SJSA1 (cell line): ENCODE measurements around the gene ELL. TPM values are rescaled to one million over a fixed set of nuclear protein-coding genes. Genes with fewer than 3 reads are reported as not detected.

Experiments
- DNase-seq, 2 experiments: peaks; one replicate each; pipeline ENCODE4 v3.0.0-alpha.2; 2015 to 2020; ENCODE audit warnings: low spot score in 2 of 2, low read depth in 1 of 2
- H3K27ac ChIP-seq: fragments of 250-450 bp; sonication (Bioruptor Pico); 2 replicates; pipeline ENCODE4 v1.5.1; 2020; ENCODE audit warnings: mild to moderate bottlenecking, moderate library complexity
- H3K27me3 ChIP-seq: fragments of 250-450 bp; sonication (Bioruptor Pico); replicated peaks from 2 replicates; pipeline ENCODE4 v1.5.1; 2020; ENCODE audit warnings: mild to moderate bottlenecking, moderate library complexity
- H3K36me3 ChIP-seq: fragments of 250-450 bp; sonication (Bioruptor Pico); 2 replicates; pipeline ENCODE4 v1.5.1; 2020; ENCODE audit warnings: mild to moderate bottlenecking
- H3K4me1 ChIP-seq: fragments of 250-450 bp; sonication (Bioruptor Pico); replicated peaks from 2 replicates; pipeline ENCODE4 v1.6.1; 2021; ENCODE audit warnings: mild to moderate bottlenecking
- H3K4me3 ChIP-seq: fragments of 250-450 bp; sonication (Bioruptor Pico); 2 replicates; pipeline ENCODE4 v1.5.1; 2020; ENCODE audit warnings: mild to moderate bottlenecking
- H3K9me3 ChIP-seq: fragments of 250-450 bp; sonication (Bioruptor Pico); replicated peaks from 2 replicates; pipeline ENCODE4 v1.5.1; 2020; ENCODE audit warnings: mild to moderate bottlenecking
- total RNA-seq: library from RNA; depleted of rRNA; stranded (reverse); fragments of >200 nt; shearing (Covaris generic); gene quantifications from 2 replicates; pipeline ENCODE4 v1.2.3, GENCODE V29; 2014; rRNA removed

The ELL gene
- total RNA-seq, 1 experiment from 2014 or later: 14.8 TPM

- H3K36me3 ChIP-seq: no peaks in the 10 kb centered on the region
- no peaks in the 10 kb centered on the region for H3K27me3 ChIP-seq
- DNase-seq: peak; percentile 60 to 75
- peaks cover 30% of the 10 kb centered on the region for H3K4me1 ChIP-seq
- H3K27ac ChIP-seq: no peak overlapping the region
- no peaks in the 10 kb centered on the region for H3K9me3 ChIP-seq
- H3K4me3 ChIP-seq: no peak overlapping the region
Observed at GRCh38 chr19:18399008-18399407, 122.9 kb downstream of the ELL start.

GRCh38 chr19:18397242-18398202 lies 124.3 kb downstream of the ELL start, which contains the start of gene LRRC25:
Gene LRRC25 (minus strand): TSS chr19:18397622. CDS start chr19:18396963, 659 bp downstream.
- Histone ChIP-seq H3K4me3 (no peak within 1 kb of the TSS), H3K27me3 (no peaks in the 10 kb centered on the region), H3K9me3 (no peaks in the 10 kb centered on the region), H3K4me1 (peaks cover 30% of the 10 kb centered on the region), H3K36me3 (no peaks in the 10 kb centered on the region), H3K27ac (no peak within 1 kb of the TSS)
- no peak for DNase-seq

- no peak for DNase-seq
- Histone ChIP-seq H3K4me1 (peaks cover 30% of the 10 kb centered on the region), H3K4me3 (no peak overlapping the region), H3K36me3 (no peaks in the 10 kb centered on the region), H3K27ac (no peak overlapping the region), H3K27me3 (no peaks in the 10 kb centered on the region), H3K9me3 (no peaks in the 10 kb centered on the region)
Observed at GRCh38 chr19:18396471-18397241, 125.2 kb downstream of the ELL start.

- DNase-seq: no peak
- peaks cover under 1% of the 10 kb centered on the region for H3K36me3 ChIP-seq
- H3K27me3 ChIP-seq: no peaks in the 10 kb centered on the region
- H3K27ac ChIP-seq: no peak overlapping the region
- peaks cover 14% of the 10 kb centered on the region for H3K4me1 ChIP-seq
- H3K4me3 ChIP-seq: no peak overlapping the region
- no peaks in the 10 kb centered on the region for H3K9me3 ChIP-seq
Observed at GRCh38 chr19:18393836-18394235, 128.0 kb downstream of the ELL start.

GRCh38 chr19:18392926-18393325 lies 128.9 kb downstream of the ELL start:
- Histone ChIP-seq H3K27me3 (no peaks in the 10 kb centered on the region), H3K4me1 (peaks cover 16% of the 10 kb centered on the region), H3K36me3 (peaks cover 7% of the 10 kb centered on the region), H3K27ac (no peak overlapping the region), H3K9me3 (0 out of 2 replicates have a peak, but pooled peaks cover 5% of the 10 kb centered on the region), H3K4me3 (no peak overlapping the region)
- no peak for DNase-seq

Other genes with a start within 250 kb of the ELL start
- 0.13 and 0.22 TPM in 2 replicates for gene IQCN, start 247.6 kb downstream of the ELL start, total RNA-seq
- gene JUND, start 240.4 kb downstream of the ELL start, total RNA-seq: 17.2 and 69.6 TPM in 2 replicates
- gene LSM4, start 199.0 kb downstream of the ELL start, total RNA-seq: 395 and 478 TPM in 2 replicates
- 5.7 and 9.0 TPM in 2 replicates for gene PGPEP1, start 181.5 kb downstream of the ELL start, total RNA-seq
- gene GDF15, start 135.9 kb downstream of the ELL start, total RNA-seq: 12.4 and 21.9 TPM in 2 replicates
- not detected in 2 replicates for gene LRRC25, start 124.4 kb downstream of the ELL start, total RNA-seq
- 18.9 and 43.4 TPM in 2 replicates for gene SSBP4, start 102.7 kb downstream of the ELL start, total RNA-seq
- 2.0 and 5.4 TPM in 2 replicates for gene ISYNA1, start 83.9 kb downstream of the ELL start, total RNA-seq
- gene FKBP8, start 21.5 kb upstream of the ELL start, total RNA-seq: 212 and 288 TPM in 2 replicates
- gene KXD1, start 35.8 kb upstream of the ELL start, total RNA-seq: 88.0 and 89.8 TPM in 2 replicates
- gene UBA52, start 49.8 kb upstream of the ELL start, total RNA-seq: 745 and 1,061 TPM in 2 replicates
- 84.0 and 198 TPM in 2 replicates for gene REX1BD, start 66.7 kb upstream of the ELL start, total RNA-seq
- gene CRLF1, start 84.7 kb upstream of the ELL start, total RNA-seq: 21.3 and 26.7 TPM in 2 replicates
- gene TMEM59L, start 90.8 kb upstream of the ELL start, total RNA-seq: not detected in 2 replicates
- 3.3 and 5.8 TPM in 2 replicates for gene KLHL26, start 115.0 kb upstream of the ELL start, total RNA-seq
- gene CRTC1, start 161.6 kb upstream of the ELL start, total RNA-seq: 1.3 and 2.5 TPM in 2 replicates